NCI-H2107 treated with DMSO at 0.1 percent for 48 hours (cell line): Measurements from ENCODE around the gene BAG5.

Experiments
- DNase-seq: peaks from one replicate; lab custom pipeline; 2025; ENCODE audit not compliant: unreplicated experiment; lab: John Stamatoyannopoulos, UW

The BAG5 gene

GRCh38 chr14:103547455-103547940 is 15.0 kb downstream of the BAG5 start:
- no peak for DNase-seq

GRCh38 chr14:103546652-103547454 is 15.6 kb downstream of the BAG5 start:
- peak; percentile 55 for DNase-seq

- no peak for DNase-seq
These were observed 16.4 kb downstream of the BAG5 start for GRCh38 chr14:103545915-103546651.

- DNase-seq, result no peak
These were observed 17.1 kb downstream of the BAG5 start for GRCh38 chr14:103545219-103545914.

- DNase-seq, result no peak
These were observed 17.9 kb downstream of the BAG5 start for GRCh38 chr14:103544388-103545218.

- no peak for DNase-seq
These were observed 18.6 kb downstream of the BAG5 start for GRCh38 chr14:103543721-103544387.

GRCh38 chr14:103543140-103543539 is 19.3 kb downstream of the BAG5 start:
- no peak for DNase-seq

- peak; percentile 74 for DNase-seq
These were observed 19.8 kb downstream of the BAG5 start for GRCh38 chr14:103542605-103543088.

GRCh38 chr14:103541709-103542604 is 20.5 kb downstream of the BAG5 start:
- DNase-seq, result no peak

- no peak for DNase-seq
These were observed 21.4 kb downstream of the BAG5 start for GRCh38 chr14:103540821-103541708.

- DNase-seq, result no peak
These were observed 23.2 kb downstream of the BAG5 start for GRCh38 chr14:103539056-103539825.

- DNase-seq, result no peak
These were observed 24.0 kb downstream of the BAG5 start for GRCh38 chr14:103538291-103539055.

GRCh38 chr14:103537175-103537990 is 25.1 kb downstream of the BAG5 start:
- no peak for DNase-seq

GRCh38 chr14:103536693-103537092 is 25.8 kb downstream of the BAG5 start:
- DNase-seq, result no peak

GRCh38 chr14:103535891-103536565 is 26.4 kb downstream of the BAG5 start:
- DNase-seq, result no peak
